HL-60/S4 treated with retinoic acid at 250 ng/mL for 4 days and 3 days (cell line): ENCODE results near the gene SLC2A8.

Experiments
- in situ Hi-C: fragments of 300-500 bp; cut with MboI; formaldehyde crosslinking; loops from 2 replicates; pipeline ENCODE4 v1.7.0; 2022; ENCODE audit warnings: low sequenced_read_pairs

Gene SLC2A8

DNA sequence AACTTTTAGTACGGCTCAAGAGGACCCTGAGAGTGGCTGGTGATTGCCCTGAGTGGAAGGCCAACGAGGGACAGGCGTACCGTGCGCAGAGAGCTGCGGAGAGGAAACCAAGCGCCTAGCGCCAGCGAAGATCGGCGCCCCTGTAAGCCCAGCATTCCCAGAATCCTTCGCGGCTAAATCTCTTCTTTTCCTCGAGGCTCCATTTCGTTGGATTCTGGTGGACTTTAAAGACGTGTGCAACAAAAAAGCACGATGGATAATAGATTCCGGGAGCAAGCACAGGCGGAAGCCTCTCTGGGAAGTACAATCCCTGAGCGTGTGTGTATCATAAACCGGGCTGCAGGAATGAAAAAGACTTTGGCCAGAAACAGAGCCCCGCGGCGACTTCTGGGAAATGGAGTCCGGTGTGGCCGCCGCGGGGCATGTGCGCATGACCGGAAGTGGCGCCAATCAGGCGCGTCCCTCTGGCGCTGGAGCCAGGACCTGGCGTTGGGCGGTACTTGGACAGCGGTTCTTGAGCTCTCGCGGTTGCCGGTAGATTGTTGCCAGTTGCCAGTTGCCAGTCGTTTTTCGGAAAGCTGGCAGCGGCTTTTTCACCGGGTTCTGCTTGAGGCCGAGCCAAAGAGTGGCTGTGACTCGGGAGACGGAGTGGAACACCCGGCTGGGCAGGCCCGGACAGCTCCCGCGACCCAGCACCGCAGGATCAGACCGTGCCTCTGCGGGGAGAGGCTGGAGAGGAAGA, 27.1 kb downstream of the SLC2A8 start, which contains the start of gene ZNF79:
ZNF79 (plus strand) TSS at position 449 of the 742 bp plus-strand sequence. CDS start 406 bp downstream, outside the sequence.
- in situ Hi-C loops, result no loop called here

DNA sequence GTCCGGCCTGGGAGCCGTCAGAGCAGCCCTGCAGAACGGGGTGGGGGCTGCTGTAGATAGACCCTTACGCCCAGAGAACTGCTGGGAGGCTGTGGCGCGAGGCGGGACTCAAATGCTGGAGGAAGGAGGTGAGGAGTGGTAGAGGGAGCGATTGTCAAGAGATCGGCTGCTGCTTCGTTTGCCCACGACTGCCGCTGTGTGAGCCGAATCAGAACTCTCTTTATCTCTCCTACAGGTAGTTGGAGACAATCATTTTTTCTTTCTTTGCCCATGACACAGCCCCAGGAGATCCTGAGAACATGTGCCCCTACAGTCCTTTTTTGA, 27.7 kb downstream of the SLC2A8 start:
- in situ Hi-C loops, result no loop called here

- in situ Hi-C loops, result no loop called here
Observed at GRCh38 chr9:127426756-127427155, 29.8 kb downstream of the SLC2A8 start.

DNA sequence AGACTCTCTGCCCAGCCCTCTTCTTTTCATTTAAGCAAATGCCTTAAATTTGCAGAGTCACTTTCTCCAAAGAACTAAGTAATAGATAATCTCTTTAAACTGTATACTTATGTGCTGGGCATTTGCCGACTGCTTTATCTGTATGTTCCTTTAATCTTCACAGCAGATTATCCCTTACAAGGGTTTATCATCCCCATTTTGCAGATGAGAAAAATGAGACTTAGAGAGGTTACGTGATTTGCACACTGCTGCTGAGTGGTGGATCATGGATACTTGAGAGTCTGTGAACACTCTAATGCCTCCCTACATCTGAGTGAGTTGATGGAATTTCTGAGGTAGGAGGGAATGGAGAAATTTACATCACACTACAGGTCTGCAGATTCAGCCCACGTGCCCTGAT, 31.4 kb downstream of the SLC2A8 start:
- in situ Hi-C loops, result no loop called here

DNA sequence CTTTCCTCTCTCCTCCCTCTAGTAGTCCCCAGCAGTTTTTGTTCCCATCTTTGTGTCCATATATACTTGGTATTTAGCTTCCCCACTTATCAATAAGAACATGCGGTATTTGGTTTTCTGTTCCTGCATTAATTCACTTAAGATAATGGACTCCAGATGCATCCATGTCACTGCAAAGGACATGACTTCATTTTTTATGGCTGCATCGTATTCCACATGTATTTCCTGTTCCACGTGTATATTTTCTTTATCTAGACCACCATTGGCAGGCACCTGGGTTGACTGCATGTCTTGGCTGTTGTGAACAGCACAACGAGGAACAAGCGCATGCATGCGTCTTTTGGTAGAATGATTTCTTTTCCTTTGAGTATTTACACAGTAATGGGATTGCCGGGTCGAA, 33.4 kb downstream of the SLC2A8 start:
- in situ Hi-C loops, result no loop called here

GRCh38 chr9:127437497-127438264, 40.7 kb downstream of the SLC2A8 start:
- in situ Hi-C loops, result no loop called here

GRCh38 chr9:127438394-127438793, 41.4 kb downstream of the SLC2A8 start:
- in situ Hi-C loops, result no loop called here

DNA sequence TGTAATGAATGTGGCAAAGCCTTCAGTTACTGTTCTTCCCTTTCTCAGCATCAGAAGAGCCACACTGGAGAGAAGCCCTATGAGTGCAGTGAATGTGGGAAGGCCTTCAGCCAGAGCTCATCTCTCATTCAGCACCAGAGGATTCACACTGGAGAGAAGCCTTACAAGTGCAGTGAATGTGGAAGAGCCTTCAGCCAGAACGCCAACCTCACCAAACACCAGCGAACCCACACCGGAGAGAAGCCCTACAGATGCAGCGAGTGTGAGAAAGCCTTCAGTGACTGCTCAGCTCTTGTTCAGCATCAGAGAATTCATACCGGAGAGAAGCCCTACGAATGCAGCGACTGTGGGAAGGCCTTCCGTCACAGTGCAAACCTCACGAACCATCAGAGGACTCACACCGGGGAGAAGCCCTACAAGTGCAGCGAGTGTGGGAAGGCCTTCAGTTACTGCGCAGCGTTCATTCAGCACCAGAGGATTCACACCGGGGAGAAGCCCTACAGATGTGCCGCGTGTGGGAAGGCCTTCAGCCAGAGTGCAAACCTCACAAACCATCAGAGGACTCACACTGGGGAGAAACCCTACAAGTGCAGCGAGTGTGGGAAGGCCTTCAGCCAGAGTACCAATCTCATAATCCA, 47.4 kb downstream of the SLC2A8 start:
- in situ Hi-C loops, result no loop called here

- in situ Hi-C loops, result no loop called here
Observed at GRCh38 chr9:127444921-127445850, 48.2 kb downstream of the SLC2A8 start.

- in situ Hi-C loops, result no loop called here
Observed at GRCh38 chr9:127445851-127446712, 49.1 kb downstream of the SLC2A8 start.

DNA sequence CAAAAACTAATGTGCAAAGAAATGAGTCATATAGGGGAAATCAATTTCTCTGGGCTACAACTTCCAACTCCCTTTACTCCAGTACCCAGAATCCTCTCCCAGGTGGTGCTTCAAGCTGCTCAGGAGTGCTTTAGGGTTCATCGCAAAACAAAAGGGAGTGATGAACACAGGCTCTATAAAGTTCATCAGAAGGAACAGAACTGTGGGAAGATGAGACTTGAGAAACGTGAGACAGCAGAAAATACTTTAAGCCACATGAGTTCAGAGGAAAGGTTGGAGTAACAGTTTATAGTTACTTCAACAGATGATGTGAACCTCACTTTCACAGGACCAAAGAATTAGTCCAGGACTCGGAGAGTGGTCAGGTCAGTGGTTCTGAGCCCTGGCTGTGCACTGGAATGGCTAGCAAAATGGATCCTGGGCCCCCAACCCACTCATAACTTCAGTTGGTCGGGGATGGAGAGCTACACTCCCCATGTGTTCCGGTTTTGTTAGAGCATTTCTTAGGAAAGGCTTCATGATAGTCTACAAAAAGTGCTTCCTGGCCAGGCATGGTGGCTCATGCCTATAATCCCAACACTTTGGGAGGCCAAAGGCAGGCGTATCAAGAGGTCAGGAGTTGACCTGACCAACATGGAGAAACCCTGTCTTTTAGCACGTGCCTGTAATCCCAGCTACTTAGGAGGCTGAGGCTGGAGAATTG, 49.9 kb downstream of the SLC2A8 start:
- in situ Hi-C loops, result no loop called here

- in situ Hi-C loops, result no loop called here
Observed at GRCh38 chr9:127447416-127448111, 50.6 kb downstream of the SLC2A8 start.

GRCh38 chr9:127448112-127448805, 51.3 kb downstream of the SLC2A8 start:
- in situ Hi-C loops, result no loop called here

GRCh38 chr9:127449332-127449966, 52.5 kb downstream of the SLC2A8 start:
- in situ Hi-C loops, result no loop called here

- in situ Hi-C loops, result no loop called here
Observed at GRCh38 chr9:127450243-127450760, 53.3 kb downstream of the SLC2A8 start.

- in situ Hi-C loops, result no loop called here
Observed at GRCh38 chr9:127450830-127451607, 54.0 kb downstream of the SLC2A8 start, which contains the start of the genes LRSAM1 and RPL12. Gene LRSAM1 (plus strand): TSS chr9:127451510. CDS start chr9:127454528, 3,018 bp downstream. Gene RPL12 (minus strand): TSS chr9:127451406. CDS start chr9:127451317, 89 bp downstream.

DNA sequence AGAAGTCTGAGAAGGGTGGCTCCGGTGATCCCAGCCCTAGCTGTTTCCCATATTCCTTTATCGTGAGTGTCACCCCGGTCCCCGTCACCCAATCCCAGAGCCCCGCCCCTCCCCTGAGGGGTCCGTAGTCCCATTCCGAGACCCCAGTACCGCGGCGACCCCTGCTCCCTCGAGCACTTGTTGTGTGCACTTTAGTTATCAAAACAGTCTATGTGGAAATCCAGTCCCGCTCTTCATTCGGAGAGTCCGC, 54.6 kb downstream of the SLC2A8 start:
- in situ Hi-C loops, result no loop called here
